ENCODE measurements around the gene VWA8.
"Not testable (repeated sequence)": the region's sequence is repeated elsewhere in the genome, so short reads cannot be mapped to it uniquely, and the experiment has no call there.

VWA8 gene

DNA sequence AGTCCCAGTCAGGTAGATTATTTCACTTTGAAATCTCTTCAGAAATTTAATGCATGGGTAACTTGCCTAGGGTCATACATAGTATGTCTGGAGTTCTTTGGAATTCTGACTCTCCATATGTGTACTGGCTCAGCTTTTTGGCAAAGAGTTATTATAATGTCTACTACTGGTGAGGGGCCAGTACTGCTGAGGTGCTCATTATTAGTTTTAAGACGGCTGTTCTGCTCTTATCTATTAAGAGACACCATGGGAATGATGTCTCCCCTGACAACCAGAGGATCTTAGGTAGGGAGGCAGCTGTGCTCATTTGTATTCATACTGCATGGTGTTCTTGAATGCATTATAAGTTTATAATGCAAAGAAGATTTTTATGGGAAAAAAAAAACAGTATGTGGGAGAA lies 319.5 kb downstream of the VWA8 start:
- DNase-seq, result no peak

- no peak for DNase-seq
Observed at GRCh38 chr13:41639955-41640780, 320.7 kb downstream of the VWA8 start.

- no peak for DNase-seq
Observed at GRCh38 chr13:41639237-41639904, 321.5 kb downstream of the VWA8 start.

DNA sequence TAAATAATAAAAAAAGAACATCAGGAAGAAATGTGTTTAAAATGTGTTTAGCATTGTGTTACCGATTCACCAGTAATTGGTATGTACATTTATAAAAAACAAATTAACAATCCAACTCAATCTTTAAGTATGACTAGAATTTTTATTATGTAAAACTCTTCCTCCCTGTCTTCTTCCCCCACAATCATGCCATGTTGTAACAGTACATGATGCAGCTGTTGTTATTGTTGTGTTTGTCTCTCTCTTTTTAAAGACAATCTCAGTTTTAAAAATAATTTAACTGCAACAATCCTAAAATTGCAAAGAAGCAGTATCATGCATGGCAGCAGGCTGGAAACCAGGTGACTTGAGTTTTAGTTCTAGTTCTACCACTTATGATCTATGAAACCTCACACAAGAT lies 323.3 kb downstream of the VWA8 start:
- no peak for DNase-seq

GRCh38 chr13:41637032-41637431 lies 323.9 kb downstream of the VWA8 start:
- DNase-seq, result not testable (repeated sequence)

DNA sequence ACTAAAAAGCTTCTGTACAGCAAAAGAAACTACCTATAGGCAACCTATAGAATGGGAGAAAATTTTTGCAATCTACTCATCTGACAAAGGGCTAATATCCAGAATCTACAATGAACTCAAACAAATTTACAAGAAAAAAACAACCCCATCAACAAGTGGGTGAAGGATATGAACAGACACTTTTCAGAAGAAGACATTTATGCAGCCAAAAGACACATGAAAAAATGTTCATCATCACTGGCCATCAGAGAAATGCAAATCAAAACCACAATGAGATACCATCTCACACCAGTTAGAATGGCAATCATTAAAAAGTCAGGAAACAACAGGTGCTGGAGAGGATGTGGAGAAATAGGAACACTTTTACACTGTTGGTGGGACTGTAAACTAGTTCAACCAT lies 324.3 kb downstream of the VWA8 start:
- not testable (repeated sequence) for DNase-seq

DNA sequence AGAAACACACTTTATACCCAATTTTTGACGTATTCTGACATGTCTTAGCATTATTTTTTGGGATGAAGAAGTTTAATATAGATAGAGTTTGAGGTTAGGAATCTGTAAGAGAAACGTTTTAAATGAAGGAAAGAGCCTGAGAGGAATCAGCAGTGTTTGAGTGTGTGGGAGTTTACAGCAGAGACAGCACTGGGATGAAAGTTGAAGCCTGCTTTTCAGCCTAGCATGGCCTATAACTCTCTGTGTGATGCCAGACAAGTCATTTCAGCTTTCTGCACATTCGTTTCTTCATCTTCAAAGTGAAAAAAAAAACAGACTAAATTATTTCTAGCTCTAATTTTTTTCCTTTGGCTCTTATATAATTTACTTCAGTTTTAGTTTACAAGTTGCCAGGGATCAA lies 326.5 kb downstream of the VWA8 start:
- DNase-seq, result no peak

- no peak for DNase-seq
Observed at GRCh38 chr13:41633776-41634175, 327.1 kb downstream of the VWA8 start.

- no peak for DNase-seq
Observed at GRCh38 chr13:41631296-41631965, 329.5 kb downstream of the VWA8 start.

GRCh38 chr13:41627425-41627824 lies 333.5 kb downstream of the VWA8 start:
- no peak for DNase-seq

DNA sequence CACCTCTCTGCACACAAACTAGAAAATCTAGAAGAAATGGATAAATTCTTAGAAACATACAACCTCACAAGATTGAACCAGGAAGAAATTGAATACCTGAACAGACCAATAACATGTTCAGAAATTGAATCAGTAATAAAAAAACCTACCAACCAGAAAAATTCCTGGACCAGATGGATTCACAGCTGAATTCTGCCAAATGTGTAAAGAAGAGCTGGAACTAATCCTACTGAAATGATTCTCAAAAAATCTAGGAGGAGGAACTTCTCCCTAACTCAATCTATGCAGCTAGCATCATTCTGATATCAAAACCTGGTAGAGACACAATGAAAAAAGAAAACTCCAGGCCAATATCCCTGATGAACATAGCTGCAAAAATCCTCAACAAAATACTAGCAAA lies 336.9 kb downstream of the VWA8 start:
- DNase-seq, result no peak

GRCh38 chr13:41622432-41623429 lies 338.2 kb downstream of the VWA8 start:
- DNase-seq, result no peak

DNA sequence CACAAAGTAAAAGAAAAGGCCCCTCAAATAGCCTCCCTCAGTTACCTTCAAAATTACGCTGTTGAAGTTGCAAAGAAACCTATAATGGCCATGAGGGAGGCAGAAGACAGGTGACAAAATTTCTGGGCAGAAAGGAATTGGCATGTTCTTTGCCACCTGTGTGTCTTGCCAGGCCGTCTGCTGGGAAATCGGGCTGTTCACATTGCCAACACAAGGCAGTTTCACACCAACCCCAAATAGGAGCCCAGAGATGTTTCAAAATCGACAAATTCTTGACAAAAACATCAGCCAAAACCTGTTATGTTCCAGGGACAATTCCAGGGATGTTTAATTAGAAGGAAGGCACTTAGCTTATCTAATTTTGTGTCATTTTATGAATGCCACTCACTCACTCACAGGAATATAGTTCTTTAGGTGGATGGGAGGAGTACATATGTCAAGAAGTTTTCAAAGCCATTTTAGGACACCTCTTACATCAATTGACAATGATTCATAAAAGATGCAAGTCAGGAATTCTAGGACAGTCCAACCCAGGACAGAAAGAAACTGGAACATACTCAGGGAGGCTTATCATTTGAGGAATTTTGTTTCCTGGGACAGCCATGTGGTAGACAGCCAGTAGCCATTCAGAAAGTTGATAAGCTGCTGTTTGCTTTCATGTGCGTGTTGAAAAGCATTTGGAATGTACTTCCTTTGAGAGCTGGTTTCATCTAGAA lies 339.0 kb downstream of the VWA8 start:
- no peak for DNase-seq

DNA sequence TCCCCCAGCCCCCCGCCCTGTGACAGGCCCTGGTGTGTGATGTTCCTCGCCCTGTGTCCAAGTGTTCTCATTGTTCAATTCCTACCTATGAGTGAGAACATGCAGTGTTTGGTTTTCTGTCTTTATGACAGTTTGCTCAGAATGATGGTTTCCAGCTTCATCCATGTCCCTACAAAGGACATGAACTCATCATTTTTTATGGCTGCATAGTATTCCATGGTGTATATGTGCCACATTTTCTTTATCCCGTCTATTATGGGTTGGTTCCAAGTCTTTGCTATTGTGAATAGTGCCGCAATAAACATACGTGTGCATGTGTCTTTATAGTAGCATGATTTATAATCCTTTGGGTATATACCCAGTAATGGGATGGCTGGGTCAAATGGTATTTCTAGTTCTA lies 343.3 kb downstream of the VWA8 start:
- not testable (repeated sequence) for DNase-seq

DNA sequence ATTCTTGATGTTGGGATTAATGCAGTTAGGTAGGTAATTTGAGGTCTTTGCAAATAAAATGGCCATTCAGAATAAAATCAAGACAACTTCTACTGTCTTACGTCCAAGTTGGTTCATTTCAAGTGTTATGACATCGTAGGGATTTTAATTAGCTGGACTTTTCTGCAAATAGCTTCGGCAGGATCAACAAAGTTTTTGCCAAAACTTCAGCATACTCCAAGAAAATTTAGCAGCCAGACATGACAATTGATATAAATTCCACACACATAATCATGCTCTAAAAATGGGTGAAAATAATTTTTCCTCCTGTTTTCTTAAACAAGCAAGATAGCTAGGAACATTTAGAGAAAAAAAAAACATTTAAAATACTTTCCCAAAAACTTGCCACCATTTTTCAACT lies 344.8 kb downstream of the VWA8 start:
- no peak for DNase-seq

DNA sequence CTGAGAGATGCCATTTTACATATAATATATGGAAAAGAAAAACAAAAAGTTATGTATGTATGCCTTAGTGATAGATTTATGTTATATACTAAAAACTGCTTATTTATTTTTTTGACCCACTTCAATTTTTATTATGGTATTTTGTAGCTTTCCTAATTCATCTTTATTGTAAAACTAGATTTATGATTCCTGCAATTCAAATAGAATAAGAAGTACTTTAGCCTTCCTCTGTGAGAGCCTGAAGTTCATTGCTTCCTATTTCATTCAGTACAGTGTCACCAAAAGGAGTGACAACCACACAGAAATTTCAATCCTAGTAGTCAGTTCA lies 345.4 kb downstream of the VWA8 start:
- DNase-seq, result no peak

DNA sequence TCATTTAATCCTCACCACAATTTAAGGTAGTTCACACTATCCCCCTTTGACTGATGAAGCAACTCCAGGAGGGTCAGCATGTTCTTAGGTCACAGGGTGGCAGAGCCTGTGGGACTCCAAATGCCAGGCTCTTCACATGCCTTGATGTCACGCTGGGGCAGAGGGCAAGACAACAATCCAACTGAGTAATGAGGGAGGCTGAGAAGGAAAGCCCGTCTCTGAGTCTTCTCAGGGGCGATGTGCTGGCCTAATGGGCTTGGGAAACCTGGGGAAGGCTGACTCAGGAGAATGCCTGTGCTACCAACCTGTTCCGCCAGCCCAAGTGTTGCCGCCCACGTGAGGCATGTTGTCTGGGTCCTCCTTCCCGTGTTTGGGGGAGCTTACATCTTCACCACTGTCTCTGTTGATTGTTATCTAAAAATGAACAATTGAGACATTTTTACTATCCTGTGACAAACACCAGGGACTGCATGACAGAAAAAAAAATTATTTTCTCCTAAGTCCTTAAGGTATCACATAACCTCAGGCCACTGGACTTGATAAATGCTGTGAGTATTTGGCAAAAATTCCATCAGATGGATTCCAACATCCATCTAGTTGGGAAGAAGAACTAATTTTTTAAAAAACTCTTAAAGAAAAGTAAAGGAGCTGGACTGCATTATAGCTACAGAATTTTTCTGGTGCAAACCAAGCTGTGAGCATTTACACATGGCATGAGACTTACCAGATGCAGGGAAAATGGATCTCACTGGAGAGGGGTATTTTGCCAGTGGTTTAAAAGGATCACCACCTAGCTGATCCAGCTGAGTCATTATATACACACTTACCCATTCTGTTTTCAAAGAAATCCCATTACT lies 346.0 kb downstream of the VWA8 start:
- no peak for DNase-seq

GRCh38 chr13:41613984-41614661 lies 346.8 kb downstream of the VWA8 start:
- DNase-seq, result no peak

DNA sequence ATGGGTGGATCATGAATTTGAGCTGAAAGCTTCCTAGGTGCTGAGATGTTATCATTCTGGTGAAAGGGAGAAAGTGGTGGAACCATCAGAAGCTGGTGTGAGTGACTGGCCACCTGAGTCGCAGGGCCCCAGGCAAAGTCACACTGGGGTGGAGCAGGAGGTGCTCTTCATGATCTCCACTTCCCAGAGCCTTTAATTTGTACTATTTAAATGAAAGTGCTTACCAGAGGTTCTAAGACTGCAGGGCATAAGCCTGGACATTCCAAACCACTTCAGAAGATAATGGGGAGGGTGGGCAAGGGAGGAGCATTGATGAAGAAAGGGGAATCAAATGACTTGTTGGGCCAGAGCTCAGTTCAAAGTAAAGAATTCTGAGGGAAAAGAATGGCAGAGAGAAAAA lies 347.4 kb downstream of the VWA8 start:
- no peak for DNase-seq

- DNase-seq, result no peak
Observed at GRCh38 chr13:41611385-41611784, 349.5 kb downstream of the VWA8 start.

DNA sequence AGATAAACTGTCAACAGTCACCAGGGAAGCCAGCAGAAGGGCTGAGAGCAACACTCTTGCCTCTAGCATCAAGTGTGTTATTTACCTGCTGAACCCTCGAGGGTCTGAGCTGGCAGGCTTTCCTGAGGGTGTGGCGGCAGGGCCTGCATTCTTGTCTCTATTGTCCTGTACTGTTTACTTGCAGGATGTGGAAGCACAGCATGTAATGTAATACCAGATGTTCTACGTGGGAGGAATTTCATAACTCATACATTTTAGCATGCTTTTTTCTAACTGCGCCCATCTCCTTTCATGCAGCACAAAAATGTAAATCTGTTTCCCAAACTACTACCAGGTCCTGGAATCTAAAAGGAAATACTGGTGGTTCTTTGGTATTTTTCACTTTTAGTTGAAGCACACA lies 350.5 kb downstream of the VWA8 start:
- DNase-seq, result no peak
